ENCODE measurements around the gene NRF1. TPM values are rescaled to one million over a fixed set of nuclear protein-coding genes. Genes with fewer than 3 reads are reported as not detected.

Gene NRF1
- total and polyA plus RNA-seq, 8 donors: 11.4 to 26.8 (median 22.6) TPM

- Histone ChIP-seq H3K4me1 (peaks cover 38 to 51% of the 10 kb centered on the region in 2 donors), H3K27me3 (peaks cover 63 to 100% of the 10 kb centered on the region in 2 donors), H3K4me3 (peak overlapping the region in 1 of 2 donors; percentile 57), H3K9me3 (no peaks in the 10 kb centered on the region), H3K27ac (no peak overlapping the region), H3K36me3 (no peaks in the 10 kb centered on the region)
- TF ChIP-seq, protein P1, sequence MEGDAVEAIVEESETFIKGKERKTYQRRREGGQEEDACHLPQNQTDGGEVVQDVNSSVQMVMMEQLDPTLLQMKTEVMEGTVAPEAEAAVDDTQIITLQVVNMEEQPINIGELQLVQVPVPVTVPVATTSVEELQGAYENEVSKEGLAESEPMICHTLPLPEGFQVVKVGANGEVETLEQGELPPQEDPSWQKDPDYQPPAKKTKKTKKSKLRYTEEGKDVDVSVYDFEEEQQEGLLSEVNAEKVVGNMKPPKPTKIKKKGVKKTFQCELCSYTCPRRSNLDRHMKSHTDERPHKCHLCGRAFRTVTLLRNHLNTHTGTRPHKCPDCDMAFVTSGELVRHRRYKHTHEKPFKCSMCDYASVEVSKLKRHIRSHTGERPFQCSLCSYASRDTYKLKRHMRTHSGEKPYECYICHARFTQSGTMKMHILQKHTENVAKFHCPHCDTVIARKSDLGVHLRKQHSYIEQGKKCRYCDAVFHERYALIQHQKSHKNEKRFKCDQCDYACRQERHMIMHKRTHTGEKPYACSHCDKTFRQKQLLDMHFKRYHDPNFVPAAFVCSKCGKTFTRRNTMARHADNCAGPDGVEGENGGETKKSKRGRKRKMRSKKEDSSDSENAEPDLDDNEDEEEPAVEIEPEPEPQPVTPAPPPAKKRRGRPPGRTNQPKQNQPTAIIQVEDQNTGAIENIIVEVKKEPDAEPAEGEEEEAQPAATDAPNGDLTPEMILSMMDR (IDR thresholded peaks at IDR 0.05): no peak
- intact Hi-C loops (cut with DNase I): no loop called here
- DNase-seq: no peak
- no peak for ATAC-seq
These were observed 166.7 kb downstream of the NRF1 start for GRCh38 chr7:129777993-129778769.

DNA sequence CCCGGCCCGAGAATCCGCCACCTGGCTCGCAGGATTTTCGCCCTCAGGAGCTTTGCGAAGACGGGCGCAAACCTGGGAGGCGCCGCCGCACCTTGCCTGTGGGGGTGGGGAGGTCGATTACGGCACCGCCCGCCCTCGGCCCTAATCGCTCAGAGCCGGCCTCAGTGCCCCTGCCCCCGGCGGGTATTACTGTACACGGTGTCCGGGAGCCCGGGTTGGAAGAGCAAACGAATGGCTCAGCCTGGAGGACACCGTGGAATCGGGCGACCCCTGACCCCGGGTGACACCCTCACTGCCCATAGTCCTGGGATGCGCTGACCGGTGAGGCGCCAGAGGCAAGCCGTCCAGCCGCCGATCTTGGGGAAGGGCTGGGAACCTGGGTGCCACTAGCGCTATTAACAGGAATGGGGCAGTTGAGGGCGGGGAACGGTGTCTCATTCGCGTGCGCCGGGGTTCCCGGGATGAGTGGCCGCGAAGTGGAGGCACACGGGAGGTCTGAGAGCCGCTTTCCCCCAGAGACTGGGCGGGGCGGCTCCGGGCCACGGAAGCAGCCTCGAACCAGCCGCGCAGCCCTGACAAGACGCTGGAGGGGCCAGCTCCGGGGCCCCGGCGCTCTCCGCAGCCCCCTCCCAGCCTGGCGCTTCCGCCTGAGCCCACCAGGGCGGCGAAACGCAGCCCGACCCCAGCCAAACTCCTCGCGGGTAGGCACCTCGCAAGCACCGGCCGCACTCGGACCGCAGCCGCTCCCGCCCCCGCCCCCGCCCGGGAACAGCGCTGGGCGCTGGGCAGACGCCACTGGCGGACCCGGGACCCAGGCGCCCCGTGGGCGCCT is 167.5 kb downstream of the NRF1 start:
- intact Hi-C loops (cut with DNase I): no loop called here
- Histone ChIP-seq H3K27ac (no peak overlapping the region), H3K4me1 (peaks cover 40 to 57% of the 10 kb centered on the region in 2 donors), H3K4me3 (peak overlapping the region; percentile 40 to 57), H3K36me3 (no peaks in the 10 kb centered on the region), H3K9me3 (no peaks in the 10 kb centered on the region), H3K27me3 (peaks cover 71 to 100% of the 10 kb centered on the region in 2 donors)
- TF ChIP-seq, protein P1 (IDR thresholded peaks at IDR 0.05): no peak
- ATAC-seq: peak; percentile 1
- peak in 1 of 4 donors; percentile 78 for DNase-seq

DNA sequence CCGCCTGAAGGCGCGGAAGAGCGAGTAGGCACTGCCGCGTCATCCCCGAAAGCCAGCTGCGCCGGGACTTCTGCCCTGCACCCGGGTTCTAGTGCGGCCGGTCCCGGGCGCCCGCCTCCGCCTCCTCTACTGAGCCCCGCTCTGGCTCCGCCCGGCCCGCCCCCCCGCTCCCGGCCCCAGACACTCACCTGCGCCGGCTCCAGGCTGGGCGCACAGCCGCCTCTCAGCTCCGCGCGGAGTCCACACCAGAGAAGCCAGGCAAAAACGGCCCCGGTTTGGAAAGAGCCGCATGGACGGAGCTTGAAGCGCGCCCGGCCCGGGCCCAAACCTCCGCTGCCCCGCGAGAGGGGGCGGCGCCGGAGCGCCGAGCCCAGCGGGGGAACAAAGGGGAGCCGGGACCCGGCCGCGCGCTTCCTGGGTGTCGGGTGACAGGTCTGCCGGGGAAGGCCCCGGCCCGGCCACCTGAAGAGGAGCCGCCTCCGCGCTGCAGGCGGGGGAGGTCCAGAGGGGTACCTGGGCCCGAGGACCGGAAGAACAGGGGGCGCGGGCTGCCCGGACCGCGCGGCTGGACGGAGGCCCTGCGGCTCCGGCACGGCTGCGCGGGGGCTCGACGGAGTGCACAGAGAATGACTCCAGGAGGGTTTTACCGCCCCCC is 168.2 kb downstream of the NRF1 start:
- ATAC-seq (peak; percentile 73), DNase-seq (peak in 2 of 4 donors; percentile 67 to 87)
- peaks cover 79 to 100% of the 10 kb centered on the region in 2 donors for H3K27me3 ChIP-seq
- peaks cover 45 to 62% of the 10 kb centered on the region in 2 donors for H3K4me1 ChIP-seq
- H3K36me3 ChIP-seq: no peaks in the 10 kb centered on the region
- intact Hi-C loops (cut with DNase I): no loop called here
- no peaks in the 10 kb centered on the region for H3K9me3 ChIP-seq
- TF ChIP-seq, protein P1 (IDR thresholded peaks at IDR 0.05): no peak
- peak overlapping the region; percentile 40 to 57 for H3K4me3 ChIP-seq
- peak overlapping the region; percentile 4 to 46 for H3K27ac ChIP-seq

GRCh38 chr7:129780257-129780973 is 168.9 kb downstream of the NRF1 start:
- peak; percentile 91 for ATAC-seq
- H3K27me3 ChIP-seq: peaks cover 86 to 100% of the 10 kb centered on the region in 2 donors

More at GRCh38 chr7:129780257-129780973, 168.9 kb downstream of the NRF1 start:
- intact Hi-C loops (cut with DNase I): no loop called here
- no peaks in the 10 kb centered on the region for H3K36me3 ChIP-seq
- H3K27ac ChIP-seq: peak overlapping the region in 1 of 2 donors; percentile 46
- peak in 3 of 4 donors; percentile 63 to 92 (median 87) for DNase-seq
- no peaks in the 10 kb centered on the region for H3K9me3 ChIP-seq
- TF ChIP-seq, protein P1 (IDR thresholded peaks at IDR 0.05): no peak
- peak overlapping the region; percentile 40 to 57 for H3K4me3 ChIP-seq
- H3K4me1 ChIP-seq: peaks cover 51 to 69% of the 10 kb centered on the region in 2 donors
